Measurements from ENCODE around the gene IL22. TPM values are rescaled to one million over a fixed set of nuclear protein-coding genes. Genes with fewer than 3 reads are reported as not detected.
A peak's percentile ranks its signal among the peaks of the same experiment; 100 is the strongest.

The IL22 gene
- total and polyA plus RNA-seq, 8 donors = 0.15 TPM; not detected in 7

DNA sequence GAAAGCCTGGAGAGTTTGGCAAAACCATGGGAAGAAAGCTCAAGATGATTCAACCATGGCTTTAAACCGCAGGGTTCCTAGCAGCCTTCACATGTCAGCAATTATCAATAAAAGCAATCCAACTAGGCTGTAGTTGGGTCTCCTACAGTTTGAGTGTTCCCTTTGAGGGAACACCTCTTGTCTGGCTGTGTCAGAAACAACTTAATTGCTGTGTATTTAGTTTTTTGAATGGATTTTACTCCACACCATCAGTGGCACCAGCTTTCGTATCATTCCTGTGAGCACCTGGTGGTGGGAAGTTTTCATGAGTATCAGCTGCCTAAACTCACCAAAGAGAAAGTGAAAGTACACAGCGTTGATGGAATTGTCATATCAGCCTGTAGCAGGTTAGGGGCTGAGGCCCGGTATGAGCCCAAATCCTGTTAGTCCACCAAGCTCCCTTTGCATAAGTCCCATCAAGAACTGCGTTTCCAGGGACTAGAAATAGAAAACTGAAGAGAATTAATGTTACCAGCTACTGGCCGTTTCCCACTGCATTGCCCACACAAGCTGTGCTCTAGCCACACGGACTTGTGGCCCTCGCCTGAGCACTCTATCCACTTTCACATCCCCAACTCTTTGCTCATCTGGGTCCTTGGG, 16.9 kb downstream of the IL22 start:
- intact Hi-C loops (cut with DNase I; ENCODE audit: low total_unique reads) = no loop called here
- Histone ChIP-seq H3K27me3 (no peaks in the 10 kb centered on the region), H3K36me3 (no peaks in the 10 kb centered on the region), H3K9me3 (no peaks in the 10 kb centered on the region), H3K4me1 (peaks cover 5 to 50% (median 24%) of the 10 kb centered on the region in 4 donors), H3K4me3 (peak overlapping the region; percentile 29 to 35 (median 32)), H3K27ac (peak overlapping the region in 2 of 5 donors; percentile 30 to 51)
- 34 to 59% (median 40%) methylated on average over 8 of the region's 8 CpGs for WGBS, 5 donors
- TF ChIP-seq, protein P1, sequence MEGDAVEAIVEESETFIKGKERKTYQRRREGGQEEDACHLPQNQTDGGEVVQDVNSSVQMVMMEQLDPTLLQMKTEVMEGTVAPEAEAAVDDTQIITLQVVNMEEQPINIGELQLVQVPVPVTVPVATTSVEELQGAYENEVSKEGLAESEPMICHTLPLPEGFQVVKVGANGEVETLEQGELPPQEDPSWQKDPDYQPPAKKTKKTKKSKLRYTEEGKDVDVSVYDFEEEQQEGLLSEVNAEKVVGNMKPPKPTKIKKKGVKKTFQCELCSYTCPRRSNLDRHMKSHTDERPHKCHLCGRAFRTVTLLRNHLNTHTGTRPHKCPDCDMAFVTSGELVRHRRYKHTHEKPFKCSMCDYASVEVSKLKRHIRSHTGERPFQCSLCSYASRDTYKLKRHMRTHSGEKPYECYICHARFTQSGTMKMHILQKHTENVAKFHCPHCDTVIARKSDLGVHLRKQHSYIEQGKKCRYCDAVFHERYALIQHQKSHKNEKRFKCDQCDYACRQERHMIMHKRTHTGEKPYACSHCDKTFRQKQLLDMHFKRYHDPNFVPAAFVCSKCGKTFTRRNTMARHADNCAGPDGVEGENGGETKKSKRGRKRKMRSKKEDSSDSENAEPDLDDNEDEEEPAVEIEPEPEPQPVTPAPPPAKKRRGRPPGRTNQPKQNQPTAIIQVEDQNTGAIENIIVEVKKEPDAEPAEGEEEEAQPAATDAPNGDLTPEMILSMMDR (IDR thresholded peaks at IDR 0.05) = peak in 1 of 7 experiments; percentile 25
- no peak for TF ChIP-seq POLR2AphosphoS5 (IDR thresholded peaks at IDR 0.05)
- peak in 1 of 2 donors; percentile 60 for DNase-seq

DNA sequence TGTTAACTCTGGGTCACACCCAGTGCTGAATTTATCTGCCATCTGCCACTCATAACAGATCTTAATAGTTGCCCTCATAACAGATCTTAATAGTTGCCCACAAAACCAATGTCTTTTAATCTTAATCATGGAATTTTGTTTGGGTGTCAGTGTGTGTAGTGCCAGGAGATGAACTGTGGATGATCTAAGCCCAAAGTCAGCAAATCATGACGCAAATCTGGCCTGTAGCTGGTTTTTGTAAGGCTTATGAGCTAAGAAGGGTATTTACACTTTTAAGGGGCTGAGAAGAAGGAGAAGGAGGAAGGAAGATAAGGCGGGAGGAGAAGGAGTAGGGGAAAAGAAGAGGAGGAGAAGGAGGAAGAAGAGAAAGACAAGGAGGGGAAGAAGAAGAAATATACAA, 17.8 kb downstream of the IL22 start:
- 79 to 96% (median 93%) methylated on average over 2 of the region's 2 CpGs for WGBS, 5 donors
- H3K4me1 ChIP-seq = peaks cover under 1 to 42% (median 18%) of the 10 kb centered on the region in 4 donors
- H3K36me3 ChIP-seq = no peaks in the 10 kb centered on the region
- H3K9me3 ChIP-seq = no peaks in the 10 kb centered on the region
- no peak for DNase-seq
- no peak overlapping the region for H3K27ac ChIP-seq
- no peak for TF ChIP-seq EP300 (IDR thresholded peaks at IDR 0.05)
- TF ChIP-seq POLR2AphosphoS5 (IDR thresholded peaks at IDR 0.05) = no peak
- TF ChIP-seq POLR2A (IDR thresholded peaks at IDR 0.05) = no peak
- TF ChIP-seq, protein P1 (IDR thresholded peaks at IDR 0.05) = no peak
- intact Hi-C loops (cut with DNase I; ENCODE audit: low total_unique reads) = no loop called here
- H3K4me3 ChIP-seq = no peak overlapping the region
- no peaks in the 10 kb centered on the region for H3K27me3 ChIP-seq

DNA sequence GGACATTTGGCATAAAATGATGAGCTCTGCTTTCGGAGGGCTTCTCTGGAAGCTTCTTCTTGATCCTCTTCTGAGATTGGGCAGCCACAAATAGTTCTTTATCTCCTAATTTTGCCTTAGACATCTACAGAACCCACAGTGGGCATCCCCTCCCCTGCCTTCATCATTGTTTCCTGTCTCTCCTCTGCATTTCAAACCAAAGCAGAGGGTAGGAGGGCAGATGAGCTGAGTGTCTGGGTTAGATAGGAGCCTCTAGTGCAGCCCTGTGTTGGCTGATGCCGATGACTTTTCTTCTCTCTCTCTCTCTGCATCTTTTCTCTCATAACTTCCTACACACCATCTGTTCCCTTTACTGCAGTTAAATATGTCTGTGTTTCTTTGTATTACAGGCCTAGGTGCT, 19.3 kb downstream of the IL22 start:
- TF ChIP-seq POLR2A (IDR thresholded peaks at IDR 0.05) (no peak), EP300 (IDR thresholded peaks at IDR 0.05) (no peak), POLR2AphosphoS5 (IDR thresholded peaks at IDR 0.05) (no peak)
- TF ChIP-seq, protein P1 (IDR thresholded peaks at IDR 0.05) = no peak
- no peak for DNase-seq
- Histone ChIP-seq H3K4me3 (no peak overlapping the region), H3K36me3 (no peaks in the 10 kb centered on the region), H3K9me3 (no peaks in the 10 kb centered on the region), H3K27me3 (no peaks in the 10 kb centered on the region), H3K27ac (no peak overlapping the region), H3K4me1 (peaks cover 0 to 27% (median 15%) of the 10 kb centered on the region in 4 donors)
- 80 to 97% (median 91%) methylated on average over 2 of the region's 2 CpGs for WGBS, 5 donors
- intact Hi-C loops (cut with DNase I; ENCODE audit: low total_unique reads) = no loop called here

DNA sequence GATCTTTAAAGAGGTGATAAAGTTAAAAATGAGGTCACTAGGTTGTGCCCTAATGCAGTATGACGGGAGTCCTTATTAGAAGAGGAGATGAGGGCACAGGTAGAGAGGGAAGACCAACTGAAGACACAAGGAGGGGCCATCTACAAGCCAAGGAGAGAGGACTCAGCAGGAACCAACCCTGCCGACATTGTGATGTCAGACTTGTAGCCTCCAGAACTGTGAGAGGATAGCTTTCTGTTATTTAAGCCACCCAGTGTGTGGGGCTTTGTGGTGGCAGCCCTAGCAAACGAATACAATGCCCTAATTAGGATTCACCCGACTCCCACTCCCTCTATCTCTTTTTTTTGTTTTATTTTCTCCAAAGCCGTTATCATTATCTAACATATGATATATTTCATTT, 19.9 kb downstream of the IL22 start:
- WGBS, 5 donors = 59 to 71% (median 66%) methylated on average over 5 of the region's 5 CpGs

More for the DNA sequence above, 19.9 kb downstream of the IL22 start:
- no peak overlapping the region for H3K4me3 ChIP-seq
- TF ChIP-seq POLR2AphosphoS5 (IDR thresholded peaks at IDR 0.05) (no peak), POLR2A (IDR thresholded peaks at IDR 0.05) (no peak), EP300 (IDR thresholded peaks at IDR 0.05) (no peak)
- TF ChIP-seq, protein P1 (IDR thresholded peaks at IDR 0.05) = no peak
- no peaks in the 10 kb centered on the region for H3K9me3 ChIP-seq
- intact Hi-C loops (cut with DNase I; ENCODE audit: low total_unique reads) = no loop called here
- H3K4me1 ChIP-seq = peaks cover 0 to 24% (median 15%) of the 10 kb centered on the region in 4 donors
- no peaks in the 10 kb centered on the region for H3K27me3 ChIP-seq
- no peak overlapping the region for H3K27ac ChIP-seq
- H3K36me3 ChIP-seq = no peaks in the 10 kb centered on the region
- DNase-seq = no peak

All from stomach (tissue), 9 donors.